Psoas muscle (tissue), 8 donors: ENCODE measurements around the gene NODAL. TPM values are rescaled to one million over a fixed set of nuclear protein-coding genes. Genes with fewer than 3 reads are reported as not detected.

Experiments used
- ATAC-seq, 4 donors: fragments of 200-7000 bp; cut with Tn5 transposase; one replicate each; pipeline ENCODE4 v1.9.1; 2020; ENCODE audit warnings: moderate library complexity in 3 of 4, mild to moderate bottlenecking in 2 of 4
- DNase-seq, 2 donors: peaks; one replicate each; pipeline ENCODE4 v3.0.0-alpha.2; 2020
- H3K27ac ChIP-seq: fragments of 200-600 bp; one replicate; pipeline ENCODE4 v1.8.0; 2022
- H3K27me3 ChIP-seq, 3 donors: fragments of 200-600 bp in 1 of 3; one replicate each; pipeline versions ENCODE4 v1.6.1 to v1.8.0; 2013 to 2022; ENCODE audit warnings: low read length in 2 of 3, mild to moderate bottlenecking in 2 of 3, moderate library complexity in 1 of 3; ENCODE audit not compliant: insufficient read depth in 3 of 3
- H3K36me3 ChIP-seq, 2 donors: fragments of 200-600 bp in 1 of 2; one replicate each; pipeline versions ENCODE4 v1.6.1 to v1.8.0; 2013 to 2022; ENCODE audit warnings: low read depth in 1 of 2, mild to moderate bottlenecking in 1 of 2, moderate library complexity in 1 of 2; ENCODE audit not compliant: insufficient read depth in 1 of 2
- H3K4me1 ChIP-seq: fragments of 200-600 bp; one replicate; pipeline ENCODE4 v1.8.0; 2022
- H3K4me3 ChIP-seq: fragments of 200-600 bp; one replicate; pipeline ENCODE4 v1.8.0; 2022; ENCODE audit warnings: mild to moderate bottlenecking
- H3K9me3 ChIP-seq: fragments of 200-600 bp; one replicate; pipeline ENCODE4 v1.8.0; 2022
- CTCF ChIP-seq: fragments of 200-600 bp; IDR thresholded peaks from one replicate; pipeline ENCODE4 v1.8.0; 2022; ENCODE audit warnings: antibody characterized with exemption
- WGBS, 3 donors: extraction: QIAGEN DNeasy Blood & Tissue Kit; methylation state at CpG; one replicate each; pipeline versions ENCODE4 v1.1.6 to v1.1.7; 2013; 5-methylcytosine and 5-hydroxymethylcytosine counted together
- intact Hi-C, 2 donors: fragments of 100-400 bp; cut with DNase I; formaldehyde crosslinking; loops; one replicate each; pipeline versions ENCODE4 v1.11.0 to v1.14.2; 2022
- polyA plus RNA-seq, 3 donors: library from polyadenylated mRNA; stranded (reverse); fragments of 200-250 nt; gene quantifications; one replicate each; pipeline ENCODE4 v1.2.3, GENCODE V29; 2013
- total RNA-seq, 4 donors: library from RNA; stranded (reverse); fragmentation: NEBNext Ultra II Directional in 2 of 4; extraction: Animal tissue kit (Norgen Biotek cat#: 25700) in 2 of 4; gene quantifications; one replicate each; pipeline versions ENCODE4 v1.2.1 to v1.2.4, GENCODE V29; 2021 to 2023
- donor health status: healthy with polysubstance abuse.
- donor health status: DM: no; HTN: no; CAD: no; lungs with moderate emphysema.
- donor health status: Bipolar disorder and iron deficiency.
- donor health status: healthy.
- donor health status: DM: yes; HTN: yes; CAD: no.
- donor health status: DM: no; HTN: no; CAD: no.
- donor health status: DM: no; HTN: no; CAD: no.
- donor health status: DM: yes; HTN: yes; CAD: no.

The NODAL gene
- total and polyA plus RNA-seq, 7 donors, result 0.08 to 0.10 TPM; not detected in 5

GRCh38 chr10:70435241-70436085 is 6.0 kb downstream of the NODAL start:
- peak overlapping the region; percentile 24 for H3K27ac ChIP-seq
- H3K36me3 ChIP-seq, result no peaks in the 10 kb centered on the region
- peaks cover 16% of the 10 kb centered on the region for H3K4me1 ChIP-seq
- DNase-seq (no peak), ATAC-seq (peak in 1 of 4 donors; percentile 20)
- 49 to 66% (median 54%) methylated on average over 18 to 19 of the region's 19 CpGs for WGBS, 3 donors
- H3K9me3 ChIP-seq, result no peaks in the 10 kb centered on the region
- H3K4me3 ChIP-seq, result no peak overlapping the region
- intact Hi-C loops, result no loop called here
- no peak for TF ChIP-seq CTCF
- H3K27me3 ChIP-seq, result peaks cover 0 to 4% (median 4%) of the 10 kb centered on the region in 3 donors

DNA sequence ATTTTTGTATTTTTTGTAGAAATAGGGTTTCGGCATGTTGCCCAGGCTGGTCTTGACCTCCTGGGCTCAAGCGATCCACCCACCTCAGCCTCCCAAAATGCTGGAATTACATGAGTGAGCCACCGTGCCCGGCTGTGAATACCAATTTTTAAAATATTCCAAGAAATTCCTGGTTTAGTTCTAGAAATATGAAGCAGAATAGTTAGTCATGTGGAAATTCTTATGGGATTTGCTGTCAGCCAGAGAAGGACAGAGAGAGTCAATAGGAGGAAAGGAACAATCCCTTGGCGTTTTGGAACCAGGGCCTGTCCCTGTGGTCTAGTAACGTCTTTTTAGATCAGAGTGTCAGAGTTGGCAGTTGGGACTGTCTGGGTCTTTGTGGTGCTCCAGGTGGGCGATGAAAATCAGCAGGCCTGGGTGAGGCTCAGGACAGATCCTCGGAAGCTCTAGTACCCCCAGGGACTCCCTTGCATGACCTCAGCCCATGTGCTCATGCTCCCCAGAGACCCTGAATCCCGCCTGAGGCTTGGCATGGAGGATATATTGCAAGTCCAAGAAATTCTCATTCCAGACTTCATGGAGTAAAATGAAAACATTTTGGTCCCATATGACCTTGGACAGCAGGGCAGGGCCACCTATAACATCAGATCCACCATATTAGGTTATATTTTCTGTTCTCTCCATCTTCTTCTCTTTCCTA is 7.8 kb downstream of the NODAL start:
- 57 to 79% (median 61%) methylated on average over 9 of the region's 9 CpGs for WGBS, 3 donors
- H3K36me3 ChIP-seq, result peaks cover 0 to 5% of the 10 kb centered on the region in 2 donors
- H3K27ac ChIP-seq, result no peak overlapping the region
- no peaks in the 10 kb centered on the region for H3K9me3 ChIP-seq
- DNase-seq (no peak), ATAC-seq (no peak)
- intact Hi-C loops, result no loop called here
- no peak overlapping the region for H3K4me3 ChIP-seq
- no peaks in the 10 kb centered on the region for H3K27me3 ChIP-seq
- peaks cover 32% of the 10 kb centered on the region for H3K4me1 ChIP-seq
- no peak for TF ChIP-seq CTCF

GRCh38 chr10:70432561-70433263 is 8.8 kb downstream of the NODAL start:
- no peak overlapping the region for H3K27ac ChIP-seq
- ATAC-seq (no peak), DNase-seq (no peak)
- H3K9me3 ChIP-seq, result no peaks in the 10 kb centered on the region
- no peak for TF ChIP-seq CTCF
- 61 to 68% (median 67%) methylated on average over 6 of the region's 6 CpGs for WGBS, 3 donors
- H3K4me1 ChIP-seq, result peaks cover 37% of the 10 kb centered on the region
- intact Hi-C loops, result no loop called here
- peaks cover 0 to 15% of the 10 kb centered on the region in 2 donors for H3K36me3 ChIP-seq
- H3K27me3 ChIP-seq, result no peaks in the 10 kb centered on the region
- H3K4me3 ChIP-seq, result no peak overlapping the region

DNA sequence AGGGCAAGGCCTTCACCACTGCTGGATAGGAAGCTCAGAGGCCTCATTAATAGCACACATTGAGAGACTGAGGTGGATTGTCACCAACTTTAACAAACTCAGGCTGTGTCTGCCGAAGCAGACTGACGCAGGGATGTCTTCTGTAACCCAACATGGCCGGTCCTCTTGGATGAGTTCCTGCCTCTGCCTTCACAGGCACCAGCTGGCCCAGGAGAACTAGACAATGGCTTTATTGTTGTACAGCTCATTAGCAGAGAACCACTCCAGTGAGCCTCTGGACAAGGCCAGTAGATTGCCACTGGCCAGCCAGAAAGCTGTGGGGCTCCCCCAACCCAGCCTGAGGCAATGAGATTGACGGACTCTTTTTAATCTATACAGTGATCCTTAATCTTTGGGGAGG is 9.4 kb downstream of the NODAL start:
- WGBS, 3 donors, result 52 to 71% (median 58%) methylated on average over 4 of the region's 4 CpGs
- no peaks in the 10 kb centered on the region for H3K27me3 ChIP-seq
- no peak overlapping the region for H3K4me3 ChIP-seq
- peaks cover 0 to 18% of the 10 kb centered on the region in 2 donors for H3K36me3 ChIP-seq
- ATAC-seq (no peak), DNase-seq (no peak)
- no peaks in the 10 kb centered on the region for H3K9me3 ChIP-seq
- H3K4me1 ChIP-seq, result peaks cover 43% of the 10 kb centered on the region
- intact Hi-C loops, result no loop called here
- H3K27ac ChIP-seq, result peak overlapping the region; percentile 74
- no peak for TF ChIP-seq CTCF
